GM12878 (cell line): ENCODE data around the gene SIRT2. TPM values are rescaled to one million over a fixed set of nuclear protein-coding genes. Genes with fewer than 3 reads are reported as not detected.

ENCODE experiments used
- ASH2L ChIP-seq: fragments of 300-600, 200-600 bp; sonication (generic); IDR thresholded peaks from 2 replicates; pipeline ENCODE4 v1.6.1; 2017; ENCODE audit warnings: low read depth, mild to moderate bottlenecking, borderline replicate concordance
- BCL11A ChIP-seq: IDR thresholded peaks from 2 replicates; pipeline ENCODE4 v1.6.1; 2011; ENCODE audit warnings: low read depth, low read length
- CBX5 ChIP-seq: sonication (generic); IDR thresholded peaks from 2 replicates; pipeline ENCODE4 v1.6.1; 2016; ENCODE audit warnings: low read depth, moderate library complexity, mild to moderate bottlenecking, inconsistent platforms
- CEBPZ ChIP-seq: fragments of 150-350 bp; IDR thresholded peaks from 2 replicates; pipeline ENCODE4 v1.6.1; 2016; ENCODE audit warnings: low read depth, low read length
- CREB1 ChIP-seq: IDR thresholded peaks from 2 replicates; pipeline ENCODE4 v1.6.1; 2012; ENCODE audit warnings: low read depth, mild to moderate bottlenecking, inconsistent platforms
- CREM ChIP-seq: IDR thresholded peaks from 2 replicates; pipeline ENCODE4 v1.6.1; 2014; ENCODE audit warnings: antibody characterized with exemption, low read depth
- EP300 ChIP-seq, 2 experiments: fragments of 150-350 bp in 1 of 2; IDR thresholded peaks; 2 replicates each; pipeline ENCODE4 v1.6.1; 2011 to 2012; ENCODE audit warnings: low read depth in 2 of 2, low read length in 2 of 2, borderline replicate concordance in 1 of 2, improper control_type of control experiment in 1 of 2, inconsistent platforms in 1 of 2; ENCODE audit not compliant: control insufficient read depth in 1 of 2
- HDAC2 ChIP-seq: fragments of 200-600 bp; sonication (generic); IDR thresholded peaks from 2 replicates; pipeline ENCODE4 v1.6.1; 2017
- IKZF2 ChIP-seq, 2 experiments: fragments of 450-650 bp; IDR thresholded peaks; 2 replicates each; pipeline ENCODE4 v1.6.1; 2017; ENCODE audit warnings: mild to moderate bottlenecking in 2 of 2, moderate library complexity in 2 of 2
- JUNB ChIP-seq: IDR thresholded peaks from 2 replicates; pipeline ENCODE4 v1.6.1; 2016; ENCODE audit warnings: antibody characterized with exemption, mild to moderate bottlenecking
- JUND ChIP-seq: IDR thresholded peaks from 2 replicates; pipeline ENCODE4 v1.6.1; 2012; ENCODE audit warnings: low read depth, mild to moderate bottlenecking, low read length, improper control_type of control experiment, moderate library complexity
- KDM1A ChIP-seq: fragments of 200-600 bp; sonication (generic); IDR thresholded peaks from 2 replicates; pipeline ENCODE4 v1.6.1; 2016; ENCODE audit warnings: borderline replicate concordance
- KLF5 ChIP-seq: fragments of 450-650 bp; IDR thresholded peaks from 2 replicates; pipeline ENCODE4 v1.6.1; 2014; ENCODE audit warnings: mild to moderate bottlenecking; ENCODE audit not compliant: partially characterized antibody
- LARP7 ChIP-seq: fragments of 450-650 bp; IDR thresholded peaks from 2 replicates; pipeline ENCODE4 v1.6.1; 2017; ENCODE audit warnings: mild to moderate bottlenecking
- MXI1 ChIP-seq: fragments of 150-350 bp; IDR thresholded peaks from 2 replicates; pipeline ENCODE4 v1.6.1; 2011; ENCODE audit warnings: low read depth, mild to moderate bottlenecking, inconsistent platforms, low read length, improper control_type of control experiment
- NBN ChIP-seq: fragments of 450-650 bp; IDR thresholded peaks from 2 replicates; pipeline ENCODE4 v1.6.1; 2016
- NFYA ChIP-seq: IDR thresholded peaks from 2 replicates; pipeline ENCODE4 v1.6.1; 2011; ENCODE audit warnings: low read depth, mild to moderate bottlenecking, low read length, improper control_type of control experiment, borderline replicate concordance
- PAX5 ChIP-seq: IDR thresholded peaks from 2 replicates; pipeline ENCODE4 v1.6.1; 2011; ENCODE audit warnings: low read depth, low read length, borderline replicate concordance
- SKIL ChIP-seq: fragments of 450-650 bp; IDR thresholded peaks from 2 replicates; pipeline ENCODE4 v1.6.1; 2017; ENCODE audit warnings: mild to moderate bottlenecking, low read depth, inconsistent platforms; ENCODE audit not compliant: poor library complexity, severe bottlenecking
- TAF1 ChIP-seq: IDR thresholded peaks from 2 replicates; pipeline ENCODE4 v1.6.1; 2011; ENCODE audit warnings: mild to moderate bottlenecking, low read depth, low read length, borderline replicate concordance
- TCF12 ChIP-seq: IDR thresholded peaks from 2 replicates; pipeline ENCODE4 v1.6.1; 2011; ENCODE audit warnings: low read depth, mild to moderate bottlenecking, low read length
- WRNIP1 ChIP-seq: IDR thresholded peaks from 2 replicates; pipeline ENCODE4 v1.6.1; 2011; ENCODE audit warnings: low read depth, low read length, improper control_type of control experiment, borderline replicate concordance
- ZBED1 ChIP-seq: IDR thresholded peaks from 2 replicates; pipeline ENCODE4 v1.6.1; 2016; ENCODE audit warnings: borderline replicate concordance
- ZNF384 ChIP-seq: IDR thresholded peaks from 2 replicates; pipeline ENCODE4 v1.6.1; 2012; ENCODE audit warnings: low read depth, mild to moderate bottlenecking, low read length, improper control_type of control experiment, borderline replicate concordance
- polyA plus RNA-seq, 11 experiments: library from polyadenylated mRNA; depleted of rRNA in 4 of 11; unstranded in 6 of 11; stranded (reverse) in 5 of 11; fragments of >200 nt; fragmentation: Nextera tagmentation in 4 of 11; fragmentation: Illumina TruSeq in 1 of 11; extraction: Ambion mirVana in 4 of 11; extraction: Trizol in 1 of 11; gene quantifications; 1 replicate in 1 of 11; 2 replicates in 10 of 11; pipeline versions ENCODE4 v1.2.1 to v1.2.3, GENCODE V29; 2011 to 2016; ENCODE audit warnings: inconsistent platforms in 2 of 11, missing spikeins in 2 of 11, low read depth in 1 of 11
- total RNA-seq, 4 experiments: library from RNA; depleted of rRNA in 3 of 4; stranded (reverse); fragments of >200 nt in 3 of 4; fragmentation: Illumina TruSeq in 1 of 4; extraction: Trizol in 1 of 4; gene quantifications; 2 replicates each; pipeline versions ENCODE4 v1.2.1 to v1.2.3, GENCODE V29; 2013 to 2021

SIRT2 gene
- total and polyA plus RNA-seq, 10 of the 15 experiments (the other 5 are each of a cell fraction or from before 2014, with no cell fraction given) = 1.4 to 38.7 (median 24.1) TPM

- TF ChIP-seq CEBPZ = peak; percentile 33; the same call in 1 of the 2 replicates
- TF ChIP-seq CREM = peak; percentile 99
- TF ChIP-seq CREB1 = peak; percentile 99
- no peak for TF ChIP-seq BCL11A
- 0 out of 2 replicates have a peak, but pooled peaks have one; percentile 28 for TF ChIP-seq JUND
- TF ChIP-seq SKIL = no peak
- peak; percentile 79 for TF ChIP-seq LARP7
- TF ChIP-seq ZBED1 = no peak
- TF ChIP-seq CBX5 = no peak
- TF ChIP-seq TCF12 = no peak
- no peak for TF ChIP-seq EP300 (IDR thresholded peaks at IDR 0.05; ENCODE audit: borderline replicate concordance in 1 of 2, control insufficient read depth in 1 of 2, low read depth in 2 of 2, low read length in 2 of 2)
- no peak for TF ChIP-seq WRNIP1
- TF ChIP-seq KLF5 = peak; percentile 76
- TF ChIP-seq ASH2L = no peak
- peak; percentile 64 to 72; a peak in 2 of 4 replicates for TF ChIP-seq IKZF2 (IDR thresholded peaks at IDR 0.05)
- no peak for TF ChIP-seq TAF1
- no peak for TF ChIP-seq PAX5
- no peak for TF ChIP-seq KDM1A
- TF ChIP-seq ZNF384 = no peak
- TF ChIP-seq MXI1 = no peak; the same call in 1 of the 2 replicates
- TF ChIP-seq JUNB = no peak
- TF ChIP-seq NFYA = peak; percentile 29; the same call in 1 of the 2 replicates
- TF ChIP-seq NBN = peak; percentile 80
- no peak for TF ChIP-seq HDAC2
Measured at GRCh38 chr19:38899447-38900201, at the start of gene SIRT2, which contains the start of gene NFKBIB (continued).
